Gastrocnemius medialis (tissue), 4 donors: ENCODE data around the gene ZNF516. TPM values are rescaled to one million over a fixed set of nuclear protein-coding genes. Genes with fewer than 3 reads are reported as not detected.

ENCODE experiments used
- ATAC-seq, 2 donors: fragments of 150-250 bp; one replicate each; pipeline ENCODE4 v1.9.1; 2016
- DNase-seq, 2 donors: peaks; one replicate each; pipeline ENCODE4 v3.0.0-alpha.2; 2019
- H3K27ac ChIP-seq, 4 donors: fragments of 200-600 bp; sonication (generic); 1 replicate in 1 of 4; 2 replicates in 3 of 4; pipeline ENCODE4 v1.5.1; 2016 to 2018; ENCODE audit warnings: mild to moderate bottlenecking in 2 of 4, moderate library complexity in 1 of 4
- H3K27me3 ChIP-seq, 3 donors: fragments of 200-600 bp; sonication (generic) in 2 of 3; 1 replicate in 1 of 3; 2 replicates in 2 of 3; pipeline versions ENCODE4 v1.5.1 to v1.6.0; 2016 to 2019; ENCODE audit warnings: mild to moderate bottlenecking in 1 of 3, moderate library complexity in 1 of 3
- H3K36me3 ChIP-seq, 2 donors: fragments of 200-600 bp; sonication (generic) in 1 of 2; one replicate each; pipeline ENCODE4 v1.5.1; 2017 to 2018
- H3K4me1 ChIP-seq, 2 donors: fragments of 200-600 bp; sonication (generic) in 1 of 2; one replicate each; pipeline ENCODE4 v1.5.1; 2016 to 2017; ENCODE audit warnings: mild to moderate bottlenecking in 2 of 2
- H3K4me3 ChIP-seq, 4 donors: fragments of 200-600 bp; sonication (generic) in 3 of 4; 1 replicate in 1 of 4; 2 replicates in 3 of 4; pipeline ENCODE4 v1.5.1; 2016 to 2019; ENCODE audit warnings: mild to moderate bottlenecking in 2 of 4
- H3K9me3 ChIP-seq, 3 donors: fragments of 200-600 bp; sonication (generic) in 2 of 3; 1 replicate in 1 of 3; 2 replicates in 2 of 3; pipeline ENCODE4 v1.5.1; 2016 to 2019
- POLR2A ChIP-seq, 2 donors: fragments of 450-650 bp; IDR thresholded peaks; one replicate each; pipeline ENCODE4 v1.6.1; 2017; ENCODE audit warnings: antibody characterized with exemption in 2 of 2, mild to moderate bottlenecking in 2 of 2, moderate library complexity in 2 of 2
- in situ Hi-C, 4 donors: fragments of 200-750 bp; cut with MboI; loops; one replicate each; pipeline versions ENCODE4 v1.15.0 to v1.8.0; 2017; ENCODE audit warnings: low sequenced_read_pairs in 4 of 4
- intact Hi-C: fragments of 100-400 bp; cut with DNase I; formaldehyde crosslinking; loops from one replicate; pipeline ENCODE4 v1.15.1; 2023; ENCODE audit warnings: low total_unique reads
- total RNA-seq, 4 donors: library from RNA; depleted of rRNA; stranded (reverse); fragments of >200 nt; gene quantifications; one replicate each; pipeline versions ENCODE4 v1.1.0 to v1.2.3, GENCODE V29; 2016
- TF ChIP-seq, protein P1 (sequence below), 5 experiments: fragments of 450-650 bp in 3 of 5; fragments of 200-600 bp in 2 of 5; sonication (generic) in 2 of 5; IDR thresholded peaks in 4 of 5; conservative IDR thresholded peaks in 1 of 5; 1 replicate in 4 of 5; 2 replicates in 1 of 5; pipeline ENCODE4 v1.5.1; 2016 to 2019; ENCODE audit warnings: antibody characterized with exemption in 5 of 5, mild to moderate bottlenecking in 3 of 5, moderate library complexity in 3 of 5

ZNF516 gene
- total RNA-seq, 4 donors from 2014 or later: 8.4 to 19.3 (median 12.4) TPM

DNA sequence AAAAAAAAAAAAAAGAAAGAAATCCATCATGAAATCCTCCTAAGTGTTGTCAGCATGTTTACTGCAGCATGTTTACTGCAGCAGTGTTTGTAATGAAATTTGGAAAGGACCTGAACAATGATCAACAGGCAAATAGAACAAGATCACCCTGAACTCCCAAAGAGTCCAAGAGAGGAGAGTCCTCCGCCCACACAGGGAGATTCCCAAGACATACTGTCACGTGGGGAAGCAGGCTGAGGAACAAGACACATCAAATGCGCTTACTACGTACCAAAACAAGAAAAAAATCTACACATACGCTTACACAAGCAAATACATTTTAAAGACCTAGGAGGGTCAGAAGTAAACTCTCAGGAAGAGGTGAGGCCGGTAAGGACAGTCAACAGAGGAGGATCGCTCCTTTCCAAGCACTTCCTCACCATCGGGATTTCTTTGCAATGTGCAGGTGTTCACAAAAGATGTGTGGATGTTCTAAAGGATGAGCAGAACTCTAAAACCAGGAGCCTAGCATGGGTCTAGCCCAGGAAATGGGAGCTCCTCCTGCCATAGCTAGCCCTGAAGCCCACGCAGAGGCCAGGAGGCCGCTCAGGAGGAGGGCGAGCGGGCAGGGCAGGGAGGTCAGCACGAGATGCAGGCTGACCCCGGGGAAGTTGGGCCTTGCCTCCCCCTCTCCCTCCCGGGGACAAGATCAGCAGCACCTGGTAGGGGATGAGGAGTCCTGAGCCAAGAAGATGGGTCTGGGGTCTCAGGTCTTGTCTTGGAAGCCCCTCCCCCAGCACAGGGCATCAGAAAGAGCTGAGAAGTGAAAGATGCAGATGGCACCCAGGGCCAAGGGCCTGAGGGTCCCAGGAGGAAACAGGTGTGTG lies 66.4 kb downstream of the ZNF516 start:
- Histone ChIP-seq H3K4me1 (peaks cover 28 to 33% of the 10 kb centered on the region in 2 donors), H3K27me3 (no peaks in the 10 kb centered on the region), H3K36me3 (no peaks in the 10 kb centered on the region), H3K27ac (peak overlapping the region in 2 of 4 donors; percentile 33 to 35), H3K9me3 (no peaks in the 10 kb centered on the region), H3K4me3 (no peak overlapping the region)
- in situ Hi-C loops (no loop called here), intact Hi-C loops (no loop called here)
- peak in 1 of 2 donors; percentile 20 for DNase-seq
- TF ChIP-seq, protein P1, sequence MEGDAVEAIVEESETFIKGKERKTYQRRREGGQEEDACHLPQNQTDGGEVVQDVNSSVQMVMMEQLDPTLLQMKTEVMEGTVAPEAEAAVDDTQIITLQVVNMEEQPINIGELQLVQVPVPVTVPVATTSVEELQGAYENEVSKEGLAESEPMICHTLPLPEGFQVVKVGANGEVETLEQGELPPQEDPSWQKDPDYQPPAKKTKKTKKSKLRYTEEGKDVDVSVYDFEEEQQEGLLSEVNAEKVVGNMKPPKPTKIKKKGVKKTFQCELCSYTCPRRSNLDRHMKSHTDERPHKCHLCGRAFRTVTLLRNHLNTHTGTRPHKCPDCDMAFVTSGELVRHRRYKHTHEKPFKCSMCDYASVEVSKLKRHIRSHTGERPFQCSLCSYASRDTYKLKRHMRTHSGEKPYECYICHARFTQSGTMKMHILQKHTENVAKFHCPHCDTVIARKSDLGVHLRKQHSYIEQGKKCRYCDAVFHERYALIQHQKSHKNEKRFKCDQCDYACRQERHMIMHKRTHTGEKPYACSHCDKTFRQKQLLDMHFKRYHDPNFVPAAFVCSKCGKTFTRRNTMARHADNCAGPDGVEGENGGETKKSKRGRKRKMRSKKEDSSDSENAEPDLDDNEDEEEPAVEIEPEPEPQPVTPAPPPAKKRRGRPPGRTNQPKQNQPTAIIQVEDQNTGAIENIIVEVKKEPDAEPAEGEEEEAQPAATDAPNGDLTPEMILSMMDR (IDR thresholded peaks at IDR 0.05 in 4 of 5, conservative IDR thresholded peaks at IDR 0.05 in 1 of 5): no peak
- TF ChIP-seq POLR2A (IDR thresholded peaks at IDR 0.05): no peak
- ATAC-seq: peak in 1 of 2 donors; percentile 40

DNA sequence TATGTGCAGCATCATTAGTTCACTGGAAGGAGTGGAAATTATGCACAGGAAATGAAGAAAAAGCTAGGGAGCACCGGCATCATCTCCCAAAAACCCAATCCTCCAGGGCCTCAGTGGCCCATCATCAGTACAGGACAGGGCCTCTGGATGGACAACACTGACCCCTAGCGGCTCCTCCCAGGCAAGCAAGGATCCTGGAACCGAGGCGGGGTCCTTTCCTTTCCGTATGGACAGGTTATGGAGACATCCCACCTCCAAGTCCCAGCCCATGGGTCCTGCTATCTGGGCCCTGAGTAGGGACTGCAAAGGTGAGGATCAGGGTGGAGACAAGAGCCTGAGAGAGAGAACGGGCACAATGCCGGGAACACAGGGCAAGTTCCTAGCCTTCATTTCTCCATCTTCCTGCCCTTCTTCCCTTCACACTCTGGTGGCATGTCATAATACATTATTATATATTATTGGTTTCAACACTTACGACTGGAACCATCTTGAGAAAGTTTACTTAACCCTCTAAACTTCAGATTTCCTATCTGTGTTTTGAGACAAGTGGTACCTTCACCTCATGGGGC lies 68.2 kb downstream of the ZNF516 start:
- no peak overlapping the region for H3K4me3 ChIP-seq
- H3K9me3 ChIP-seq: no peaks in the 10 kb centered on the region
- no peaks in the 10 kb centered on the region for H3K27me3 ChIP-seq
- TF ChIP-seq, protein P1 (IDR thresholded peaks at IDR 0.05 in 4 of 5, conservative IDR thresholded peaks at IDR 0.05 in 1 of 5): peak in 3 of 5 experiments; percentile 51 to 65 (median 56)
- TF ChIP-seq POLR2A (IDR thresholded peaks at IDR 0.05): no peak
- intact Hi-C loops (no loop called here), in situ Hi-C loops (no loop called here)
- DNase-seq (peak in 1 of 2 donors; percentile 19), ATAC-seq (no peak)
- no peaks in the 10 kb centered on the region for H3K36me3 ChIP-seq
- no peak overlapping the region for H3K27ac ChIP-seq
- peaks cover 28 to 38% of the 10 kb centered on the region in 2 donors for H3K4me1 ChIP-seq

DNA sequence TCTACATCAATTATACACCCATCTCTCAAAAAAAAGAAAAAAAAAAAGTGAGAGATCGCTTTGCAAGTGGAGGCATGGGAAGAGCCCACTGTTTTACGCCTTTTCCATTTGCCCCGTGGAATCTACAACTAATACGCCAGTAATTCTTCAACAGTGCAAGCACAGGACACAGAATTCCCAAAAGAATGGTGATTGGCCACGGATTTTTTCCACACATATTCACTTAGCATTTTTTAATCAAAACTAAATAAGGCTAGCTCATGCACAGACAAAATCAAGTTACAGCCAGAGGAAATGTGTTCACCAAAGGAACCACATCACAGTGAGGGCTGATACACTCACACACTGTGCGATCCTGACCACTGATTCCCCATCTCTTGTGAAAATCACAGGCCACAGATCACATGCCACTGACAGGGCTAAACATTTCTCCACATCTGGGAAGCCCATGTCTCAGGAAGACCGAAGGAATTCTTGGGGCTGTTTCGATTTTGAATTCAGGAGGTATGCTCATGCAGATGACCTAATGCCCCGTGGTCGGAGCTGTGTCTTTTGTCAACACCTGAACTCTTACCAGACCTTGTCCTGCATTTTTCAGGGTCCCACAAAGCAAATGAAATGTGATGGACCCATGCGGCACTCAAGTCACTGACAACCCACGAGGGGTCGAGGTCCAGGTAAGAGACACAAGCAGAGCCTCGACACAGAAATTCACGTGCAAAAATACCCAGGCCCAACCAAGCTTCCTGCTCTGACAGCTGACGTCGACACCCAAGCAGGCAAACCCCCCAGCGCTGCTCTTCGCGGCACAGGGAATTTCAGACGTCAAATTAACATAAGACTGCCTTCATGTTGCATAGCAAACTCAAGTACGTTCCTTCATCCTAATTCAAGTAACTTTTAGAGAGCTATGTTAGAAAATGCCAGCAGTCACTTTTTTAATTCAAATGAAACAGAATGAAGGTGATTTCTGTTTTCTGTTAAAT lies 69.6 kb downstream of the ZNF516 start:
- Histone ChIP-seq H3K27me3 (no peaks in the 10 kb centered on the region), H3K27ac (no peak overlapping the region), H3K36me3 (no peaks in the 10 kb centered on the region), H3K4me1 (peaks cover 32% of the 10 kb centered on the region in 2 donors), H3K9me3 (no peaks in the 10 kb centered on the region), H3K4me3 (no peak overlapping the region)
- TF ChIP-seq, protein P1 (IDR thresholded peaks at IDR 0.05 in 4 of 5, conservative IDR thresholded peaks at IDR 0.05 in 1 of 5): no peak
- no peak for TF ChIP-seq POLR2A (IDR thresholded peaks at IDR 0.05)
- DNase-seq: peak in 1 of 2 donors; percentile 3
- in situ Hi-C loops (no loop called here), intact Hi-C loops (no loop called here)
- ATAC-seq: no peak

DNA sequence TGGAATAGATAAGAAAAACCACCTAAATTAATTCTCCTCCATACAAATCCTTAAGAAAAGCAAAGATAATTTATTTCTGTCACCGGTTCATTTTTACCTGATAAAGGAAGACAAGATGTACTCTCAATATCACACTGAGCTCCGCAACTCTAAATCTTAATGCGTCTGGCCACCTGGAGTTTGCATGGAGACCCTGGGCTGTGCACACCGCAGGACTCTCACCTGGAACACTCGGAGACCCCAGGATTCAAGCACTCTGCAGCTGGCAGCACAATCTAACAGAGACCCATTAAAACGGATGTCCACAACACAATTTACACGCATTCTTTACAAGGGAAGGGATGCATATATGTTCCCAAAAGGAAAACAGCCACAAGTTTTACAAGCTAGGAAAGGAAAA lies 72.2 kb downstream of the ZNF516 start:
- Histone ChIP-seq H3K27ac (no peak overlapping the region), H3K9me3 (no peaks in the 10 kb centered on the region), H3K4me3 (no peak overlapping the region), H3K36me3 (no peaks in the 10 kb centered on the region), H3K4me1 (peaks cover 12 to 16% of the 10 kb centered on the region in 2 donors), H3K27me3 (no peaks in the 10 kb centered on the region)
- in situ Hi-C loops: no loop called here
- intact Hi-C loops: no loop called here
- DNase-seq: no peak
- TF ChIP-seq, protein P1 (IDR thresholded peaks at IDR 0.05 in 4 of 5, conservative IDR thresholded peaks at IDR 0.05 in 1 of 5): no peak
- TF ChIP-seq POLR2A (IDR thresholded peaks at IDR 0.05): no peak
- ATAC-seq: no peak
